ENCODE data around the gene CWF19L2. TPM values are rescaled to one million over a fixed set of nuclear protein-coding genes. Genes with fewer than 3 reads are reported as not detected.

The CWF19L2 gene
- total RNA-seq, 4 donors from 2014 or later: 6.0 to 23.5 (median 14.8) TPM

- Histone ChIP-seq H3K36me3 (peaks cover 0 to 11% (median 2%) of the 10 kb centered on the region in 4 donors), H3K27me3 (no peaks in the 10 kb centered on the region), H3K27ac (no peak overlapping the region), H3K4me3 (no peak overlapping the region), H3K4me1 (no peaks in the 10 kb centered on the region), H3K9me3 (no peaks in the 10 kb centered on the region)
- intact Hi-C loops (cut with DNase I; ENCODE audit: low total_unique reads): no loop called here
- no peak for DNase-seq
- 80 to 89% methylated on average over 1 of the region's 1 CpG for WGBS, 2 donors (ENCODE audit: low coverage in 1 of 2)
- in situ Hi-C loops (cut with MboI; ENCODE audit: low pct_ligation_motif_present in 1 of 4, low pct_unique_long_range_greater_than_20kb in 1 of 4, low sequenced_read_pairs in 3 of 4): no loop called here
- TF ChIP-seq POLR2A (IDR thresholded peaks at IDR 0.05) (no peak), CTCF (IDR thresholded peaks at IDR 0.05) (no peak), POLR2AphosphoS5 (IDR thresholded peaks at IDR 0.05) (no peak), EP300 (IDR thresholded peaks at IDR 0.05; ENCODE audit: low read depth) (no peak)
Measured at GRCh38 chr11:107301878-107302277, 155.7 kb downstream of the CWF19L2 start.

GRCh38 chr11:107293677-107294344, 163.8 kb downstream of the CWF19L2 start:
- DNase-seq: no peak
- Histone ChIP-seq H3K27ac (no peak overlapping the region), H3K4me1 (no peaks in the 10 kb centered on the region), H3K36me3 (peaks cover 0 to 15% (median 0%) of the 10 kb centered on the region in 4 donors), H3K9me3 (no peaks in the 10 kb centered on the region), H3K27me3 (no peaks in the 10 kb centered on the region), H3K4me3 (no peak overlapping the region)
- in situ Hi-C loops (cut with MboI; ENCODE audit: low pct_ligation_motif_present in 1 of 4, low pct_unique_long_range_greater_than_20kb in 1 of 4, low sequenced_read_pairs in 3 of 4) (no loop called here), intact Hi-C loops (cut with DNase I; ENCODE audit: low total_unique reads) (no loop called here)
- TF ChIP-seq POLR2A (IDR thresholded peaks at IDR 0.05) (no peak), CTCF (IDR thresholded peaks at IDR 0.05) (no peak), EP300 (IDR thresholded peaks at IDR 0.05; ENCODE audit: low read depth) (no peak), POLR2AphosphoS5 (IDR thresholded peaks at IDR 0.05) (no peak)
- WGBS, 2 donors (ENCODE audit: low coverage in 1 of 2): 92 to 93% methylated on average over 6 to 13 of the region's 13 CpGs

- WGBS, 2 donors (ENCODE audit: low coverage in 1 of 2): 91 to 100% methylated on average over 1 of the region's 1 CpG
- H3K9me3 ChIP-seq: peaks cover 0 to 3% of the 10 kb centered on the region in 2 donors
- TF ChIP-seq CTCF (IDR thresholded peaks at IDR 0.05): no peak
- TF ChIP-seq POLR2AphosphoS5 (IDR thresholded peaks at IDR 0.05): no peak
- no peak for TF ChIP-seq EP300 (IDR thresholded peaks at IDR 0.05; ENCODE audit: low read depth)
- TF ChIP-seq POLR2A (IDR thresholded peaks at IDR 0.05): no peak
- no peak for DNase-seq
- H3K27me3 ChIP-seq: no peaks in the 10 kb centered on the region
- no peak overlapping the region for H3K27ac ChIP-seq
- no peaks in the 10 kb centered on the region for H3K36me3 ChIP-seq
- in situ Hi-C loops (cut with MboI; ENCODE audit: low pct_ligation_motif_present in 1 of 4, low pct_unique_long_range_greater_than_20kb in 1 of 4, low sequenced_read_pairs in 3 of 4) (no loop called here), intact Hi-C loops (cut with DNase I; ENCODE audit: low total_unique reads) (no loop called here)
- no peaks in the 10 kb centered on the region for H3K4me1 ChIP-seq
- no peak overlapping the region for H3K4me3 ChIP-seq
Measured at GRCh38 chr11:107282195-107282594, 175.4 kb downstream of the CWF19L2 start.

Other genes with a start within 250 kb of the CWF19L2 start
- gene ALKBH8, start 107.9 kb upstream of the CWF19L2 start, total RNA-seq: 1 to 10 TPM in 3 of 4 donors, under 1 TPM in 1; 0.60 to 5.6 (median 3.9) TPM
- gene ELMOD1, start 133.3 kb upstream of the CWF19L2 start, total RNA-seq: under 1 TPM in 2 of 4 donors, not detected in 2; 0.16 to 0.27 TPM

Measured in transverse colon (tissue), 4 donors.